Endodermal cell (in vitro differentiated cells): ENCODE measurements around the gene LRFN2. TPM values are rescaled to one million over a fixed set of nuclear protein-coding genes. Genes with fewer than 3 reads are reported as not detected.

Experiments
- DNase-seq: peaks from one replicate; pipeline ENCODE4 v3.0.0-alpha.2; 2017
- H3K27ac ChIP-seq: 2 replicates; pipeline ENCODE4 v1.5.1; 2013; ENCODE audit warnings: mild to moderate bottlenecking, low read depth, low read length, moderate library complexity
- H3K27me3 ChIP-seq: 2 replicates; pipeline ENCODE4 v1.6.1; 2013; ENCODE audit warnings: mild to moderate bottlenecking, low read length, moderate library complexity; ENCODE audit not compliant: insufficient read depth, control insufficient read depth, poor library complexity, severe bottlenecking
- H3K36me3 ChIP-seq: 2 replicates; pipeline ENCODE4 v1.7.0; 2013; ENCODE audit warnings: mild to moderate bottlenecking, low read length, moderate library complexity; ENCODE audit not compliant: control insufficient read depth, insufficient read depth
- H3K4me1 ChIP-seq: one replicate; pipeline ENCODE4 v1.7.0; 2013; ENCODE audit warnings: low read length; ENCODE audit not compliant: control insufficient read depth, insufficient read depth
- H3K4me3 ChIP-seq: 2 replicates; pipeline ENCODE4 v1.5.1; 2013; ENCODE audit warnings: mild to moderate bottlenecking, low read length, moderate library complexity
- H3K9ac ChIP-seq: 2 replicates; pipeline ENCODE4 v1.6.1; 2013; ENCODE audit warnings: mild to moderate bottlenecking, low read length, moderate library complexity; ENCODE audit not compliant: poor library complexity, severe bottlenecking; ENCODE audit errors: extremely low read depth
- H3K9me3 ChIP-seq: 2 replicates; pipeline ENCODE4 v1.6.1; 2013; ENCODE audit warnings: mild to moderate bottlenecking, low read length, moderate library complexity; ENCODE audit not compliant: control insufficient read depth
- H3K27ac Mint-ChIP-seq: 2 replicates; pipeline ENCODE4 v1.8.0; 2020; ENCODE audit warnings: mixed read lengths
- H3K27me3 Mint-ChIP-seq: 2 replicates; pipeline ENCODE4 v1.8.0; 2021; ENCODE audit warnings: mild to moderate bottlenecking, mixed read lengths; ENCODE audit not compliant: insufficient read depth
- H3K36me3 Mint-ChIP-seq: 2 replicates; pipeline ENCODE4 v1.8.0; 2020; ENCODE audit warnings: low read depth, mixed read lengths
- H3K4me1 Mint-ChIP-seq: 2 replicates; pipeline ENCODE4 v1.8.0; 2020; ENCODE audit warnings: mixed read lengths
- H3K4me3 Mint-ChIP-seq: 2 replicates; pipeline ENCODE4 v1.8.0; 2020; ENCODE audit warnings: mild to moderate bottlenecking, moderate library complexity, mixed read lengths
- H3K9me3 Mint-ChIP-seq: 2 replicates; pipeline ENCODE4 v1.8.0; 2020; ENCODE audit warnings: mild to moderate bottlenecking, mixed read lengths
- CTCF ChIP-seq: fragments of 200-600 bp; sonication (generic); conservative IDR thresholded peaks from 2 replicates; pipeline ENCODE4 v1.5.0; 2021; ENCODE audit warnings: antibody characterized with exemption, mild to moderate bottlenecking
- WGBS, 2 experiments: methylation state at CpG; one replicate each; pipeline versions ENCODE4 v1.1.5 to v1.1.7; 2013; ENCODE audit warnings: missing lambda C conversion rate in 2 of 2, mixed read lengths in 1 of 2; ENCODE audit not compliant: insufficient coverage in 1 of 2, insufficient read length in 1 of 2; 5-methylcytosine and 5-hydroxymethylcytosine counted together
- total RNA-seq, 2 donors: library from RNA; stranded (reverse); fragmentation: NEBNext Ultra II Directional in 1 of 2; extraction: Animal tissue kit (Norgen Biotek cat#: 25700) in 1 of 2; gene quantifications; 2 replicates in 1 of 2; 3 replicates in 1 of 2; pipeline ENCODE4 v1.2.1, GENCODE V29; 2021

The LRFN2 gene
- total RNA-seq, 2 donors from 2014 or later, result 0.15 TPM; not detected in 1

GRCh38 chr6:40585651-40586269, 1.4 kb downstream of the LRFN2 start:
- peak; percentile 91 for DNase-seq
- Mint-ChIP-seq H3K27me3 (peaks cover 56% of the 10 kb centered on the region), H3K9me3 (no peaks in the 10 kb centered on the region), H3K27ac (no peak overlapping the region), H3K4me3 (peak overlapping the region; percentile 65), H3K4me1 (peaks cover 19% of the 10 kb centered on the region), H3K36me3 (no peaks in the 10 kb centered on the region)
- TF ChIP-seq CTCF, result no peak
- Histone ChIP-seq H3K9me3 (no peaks in the 10 kb centered on the region), H3K4me1 (peaks cover 7% of the 10 kb centered on the region), H3K27me3 (peaks cover 48% of the 10 kb centered on the region), H3K4me3 (peak overlapping the region; percentile 83), H3K9ac (no peak overlapping the region), H3K27ac (no peak overlapping the region), H3K36me3 (no peaks in the 10 kb centered on the region)
- WGBS, 2 experiments, result 25 to 49% methylated on average over 4 to 11 of the region's 11 CpGs

GRCh38 chr6:40585223-40585622, 1.9 kb downstream of the LRFN2 start:
- H3K27me3 ChIP-seq, result peaks cover 46% of the 10 kb centered on the region
- H3K27me3 Mint-ChIP-seq, result peaks cover 50% of the 10 kb centered on the region
- no peak overlapping the region for H3K27ac ChIP-seq

GRCh38 chr6:40584741-40585140, 2.4 kb downstream of the LRFN2 start:
- H3K9me3 Mint-ChIP-seq, result no peaks in the 10 kb centered on the region
- peaks cover 19% of the 10 kb centered on the region for H3K4me1 Mint-ChIP-seq
- H3K4me3 ChIP-seq, result no peak overlapping the region
- H3K4me3 Mint-ChIP-seq, result peak overlapping the region; percentile 65
- H3K36me3 Mint-ChIP-seq, result no peaks in the 10 kb centered on the region
- no peaks in the 10 kb centered on the region for H3K36me3 ChIP-seq
- peaks cover 41% of the 10 kb centered on the region for H3K27me3 ChIP-seq
- no peak for TF ChIP-seq CTCF
- H3K27ac ChIP-seq, result no peak overlapping the region
- H3K27ac Mint-ChIP-seq, result peak overlapping the region; percentile 55
- H3K9me3 ChIP-seq, result no peaks in the 10 kb centered on the region
- DNase-seq, result no peak
- H3K9ac ChIP-seq, result no peak overlapping the region
- WGBS, 2 experiments, result 66 to 100% methylated on average over 1 to 2 of the region's 2 CpGs
- H3K27me3 Mint-ChIP-seq, result peaks cover 47% of the 10 kb centered on the region
- H3K4me1 ChIP-seq, result peaks cover 7% of the 10 kb centered on the region

More at GRCh38 chr6:40585223-40585622, 1.9 kb downstream of the LRFN2 start:
- Mint-ChIP-seq H3K36me3 (no peaks in the 10 kb centered on the region), H3K27ac (peak overlapping the region; percentile 55), H3K4me1 (peaks cover 19% of the 10 kb centered on the region), H3K4me3 (peak overlapping the region; percentile 65), H3K9me3 (no peaks in the 10 kb centered on the region)
- Histone ChIP-seq H3K36me3 (no peaks in the 10 kb centered on the region), H3K9ac (no peak overlapping the region), H3K4me3 (peak overlapping the region; percentile 83), H3K9me3 (no peaks in the 10 kb centered on the region), H3K4me1 (peaks cover 7% of the 10 kb centered on the region)
- WGBS, 2 experiments, result 46% methylated on average over 4 of the region's 4 CpGs; no CpG with 5 or more reads in 1 of the 2 experiments
- no peak for DNase-seq
- TF ChIP-seq CTCF, result no peak
